ENCODE data around the gene DENND1A.

GRCh38 chr9:123338710-123339665 is 590.9 kb downstream of the DENND1A start:
- TF ChIP-seq, protein P1, sequence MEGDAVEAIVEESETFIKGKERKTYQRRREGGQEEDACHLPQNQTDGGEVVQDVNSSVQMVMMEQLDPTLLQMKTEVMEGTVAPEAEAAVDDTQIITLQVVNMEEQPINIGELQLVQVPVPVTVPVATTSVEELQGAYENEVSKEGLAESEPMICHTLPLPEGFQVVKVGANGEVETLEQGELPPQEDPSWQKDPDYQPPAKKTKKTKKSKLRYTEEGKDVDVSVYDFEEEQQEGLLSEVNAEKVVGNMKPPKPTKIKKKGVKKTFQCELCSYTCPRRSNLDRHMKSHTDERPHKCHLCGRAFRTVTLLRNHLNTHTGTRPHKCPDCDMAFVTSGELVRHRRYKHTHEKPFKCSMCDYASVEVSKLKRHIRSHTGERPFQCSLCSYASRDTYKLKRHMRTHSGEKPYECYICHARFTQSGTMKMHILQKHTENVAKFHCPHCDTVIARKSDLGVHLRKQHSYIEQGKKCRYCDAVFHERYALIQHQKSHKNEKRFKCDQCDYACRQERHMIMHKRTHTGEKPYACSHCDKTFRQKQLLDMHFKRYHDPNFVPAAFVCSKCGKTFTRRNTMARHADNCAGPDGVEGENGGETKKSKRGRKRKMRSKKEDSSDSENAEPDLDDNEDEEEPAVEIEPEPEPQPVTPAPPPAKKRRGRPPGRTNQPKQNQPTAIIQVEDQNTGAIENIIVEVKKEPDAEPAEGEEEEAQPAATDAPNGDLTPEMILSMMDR (IDR thresholded peaks at IDR 0.05) = no peak
- no peak for TF ChIP-seq POLR2AphosphoS5 (IDR thresholded peaks at IDR 0.05)
- no peak for TF ChIP-seq POLR2A (IDR thresholded peaks at IDR 0.05)
- TF ChIP-seq EP300 (IDR thresholded peaks at IDR 0.05) = no peak
